Activated naive CD4-positive, alpha-beta T cell treated with anti-CD3 and anti-CD28 coated beads, Interleukin-2, amount 10 ng/mL, durations not matched to agents 7 days and 5 days (primary cell): ENCODE measurements around the gene TMEM178B.

Experiments used
- CTCF ChIA-PET: fragments of 350-600 bp; sonication (Branson Sonifier 250); formaldehyde crosslinking; loops from one replicate; lab custom pipeline; 2021; ENCODE audit warnings: antibody characterized with exemption; lab: Charles Lee
- DNase-seq: peaks from one replicate; pipeline ENCODE4 v3.0.0-alpha.2; 2020
- H3K27ac Mint-ChIP-seq: one replicate; pipeline ENCODE4 v1.8.0; 2021; ENCODE audit warnings: mild to moderate bottlenecking, moderate library complexity, mixed read lengths
- H3K27me3 Mint-ChIP-seq: one replicate; pipeline ENCODE4 v1.8.0; 2021; ENCODE audit warnings: mild to moderate bottlenecking, mixed read lengths
- H3K36me3 Mint-ChIP-seq: one replicate; pipeline ENCODE4 v1.8.0; 2021; ENCODE audit warnings: mixed read lengths
- H3K4me1 Mint-ChIP-seq: one replicate; pipeline ENCODE4 v1.8.0; 2021; ENCODE audit warnings: mixed read lengths
- H3K4me3 Mint-ChIP-seq: one replicate; pipeline ENCODE4 v1.8.0; 2021; ENCODE audit warnings: mild to moderate bottlenecking, moderate library complexity, mixed read lengths
- H3K9me3 Mint-ChIP-seq: one replicate; pipeline ENCODE4 v1.8.0; 2021; ENCODE audit warnings: mixed read lengths

The TMEM178B gene

GRCh38 chr7:141497391-141497790 is 423.5 kb downstream of the TMEM178B start:
- Mint-ChIP-seq H3K4me1 (no peaks in the 10 kb centered on the region), H3K27ac (no peak overlapping the region), H3K9me3 (no peaks in the 10 kb centered on the region), H3K36me3 (no peaks in the 10 kb centered on the region), H3K4me3 (no peak overlapping the region), H3K27me3 (peaks cover 30% of the 10 kb centered on the region)
- CTCF ChIA-PET = no interaction called here
- DNase-seq = no peak

DNA sequence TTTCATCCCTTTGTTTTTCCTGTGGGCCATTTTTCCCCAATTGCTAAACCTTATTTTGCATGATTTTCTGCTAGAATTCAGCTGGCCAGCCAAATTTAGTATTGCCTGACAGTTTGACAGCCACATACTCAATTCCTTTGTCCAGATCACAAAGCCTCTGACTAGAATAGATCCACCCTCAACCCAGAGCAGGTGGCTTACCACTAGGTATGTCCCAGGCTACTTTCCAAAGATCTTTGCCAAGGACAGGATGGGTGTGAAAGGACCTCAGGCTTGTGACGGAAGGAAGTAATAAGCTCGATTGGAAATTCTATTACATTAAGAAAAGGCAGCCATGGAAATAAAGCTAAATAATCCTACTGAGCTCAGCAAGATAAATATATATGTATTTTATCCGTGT is 426.7 kb downstream of the TMEM178B start:
- CTCF ChIA-PET = no interaction called here
- Mint-ChIP-seq H3K4me1 (no peaks in the 10 kb centered on the region), H3K36me3 (no peaks in the 10 kb centered on the region), H3K27ac (no peak overlapping the region), H3K4me3 (no peak overlapping the region), H3K9me3 (no peaks in the 10 kb centered on the region), H3K27me3 (peaks cover 25% of the 10 kb centered on the region)
- DNase-seq = no peak

DNA sequence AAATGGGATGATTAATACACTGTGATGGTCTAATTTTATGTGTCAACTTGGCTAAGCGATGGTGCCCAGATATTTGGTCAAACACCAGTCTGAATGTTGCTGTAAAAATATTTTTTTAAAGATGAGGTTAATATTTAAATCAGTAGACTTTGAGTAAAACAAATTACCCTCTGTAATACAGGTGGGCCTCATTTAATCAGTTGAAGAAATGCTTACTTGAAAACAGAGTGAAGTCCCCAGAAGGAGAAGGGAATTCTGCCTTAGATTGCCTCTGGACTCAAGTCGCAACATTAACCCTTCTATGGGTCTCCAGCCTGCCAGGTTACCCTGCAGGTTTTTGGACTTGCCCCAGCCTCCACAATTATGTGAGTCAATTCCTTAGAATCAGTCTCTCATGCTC is 427.6 kb downstream of the TMEM178B start:
- H3K27me3 Mint-ChIP-seq = peaks cover 30% of the 10 kb centered on the region
- H3K4me3 Mint-ChIP-seq = no peak overlapping the region
- CTCF ChIA-PET = no interaction called here
- H3K9me3 Mint-ChIP-seq = no peaks in the 10 kb centered on the region
- H3K36me3 Mint-ChIP-seq = no peaks in the 10 kb centered on the region
- H3K4me1 Mint-ChIP-seq = no peaks in the 10 kb centered on the region
- DNase-seq = no peak
- H3K27ac Mint-ChIP-seq = no peak overlapping the region

DNA sequence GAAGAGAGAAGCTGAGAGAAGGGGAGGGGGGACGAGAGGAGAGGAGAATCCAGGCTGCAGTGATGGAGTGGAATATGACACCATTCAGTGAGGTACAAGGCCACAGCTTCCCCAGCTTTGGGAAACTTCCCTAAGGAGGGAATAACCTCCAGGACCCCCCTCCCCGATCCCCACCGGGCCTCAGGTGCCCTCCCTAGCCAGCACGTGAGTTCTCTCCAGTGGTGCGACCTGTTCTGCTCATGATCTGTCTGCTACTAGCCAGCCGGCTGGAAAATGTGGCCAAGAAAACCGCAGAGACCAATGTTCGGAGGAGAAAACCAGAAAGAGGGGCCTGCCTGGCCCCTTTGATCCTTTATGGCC is 437.4 kb downstream of the TMEM178B start:
- H3K27ac Mint-ChIP-seq = no peak overlapping the region
- CTCF ChIA-PET = no interaction called here
- H3K27me3 Mint-ChIP-seq = peaks cover 75% of the 10 kb centered on the region
- H3K36me3 Mint-ChIP-seq = no peaks in the 10 kb centered on the region
- DNase-seq = no peak
- no peak overlapping the region for H3K4me3 Mint-ChIP-seq
- no peaks in the 10 kb centered on the region for H3K9me3 Mint-ChIP-seq
- H3K4me1 Mint-ChIP-seq = peaks cover 13% of the 10 kb centered on the region

- DNase-seq = no peak
- Mint-ChIP-seq H3K27ac (no peak overlapping the region), H3K4me3 (peak overlapping the region; percentile 46), H3K4me1 (peaks cover 13% of the 10 kb centered on the region), H3K9me3 (no peaks in the 10 kb centered on the region), H3K27me3 (peaks cover 76% of the 10 kb centered on the region), H3K36me3 (no peaks in the 10 kb centered on the region)
- CTCF ChIA-PET = no interaction called here
These were observed 438.0 kb downstream of the TMEM178B start for GRCh38 chr7:141511676-141512396.

- CTCF ChIA-PET = no interaction called here
- Mint-ChIP-seq H3K4me3 (no peak overlapping the region), H3K27me3 (peaks cover 78% of the 10 kb centered on the region)
These were observed 438.7 kb downstream of the TMEM178B start for GRCh38 chr7:141512597-141512996.

GRCh38 chr7:141513720-141514119 is 439.9 kb downstream of the TMEM178B start:
- H3K27ac Mint-ChIP-seq = no peak overlapping the region
- CTCF ChIA-PET = no interaction called here
- H3K36me3 Mint-ChIP-seq = no peaks in the 10 kb centered on the region
- no peak for DNase-seq
- peaks cover 72% of the 10 kb centered on the region for H3K27me3 Mint-ChIP-seq
- no peak overlapping the region for H3K4me3 Mint-ChIP-seq
- H3K4me1 Mint-ChIP-seq = peaks cover 13% of the 10 kb centered on the region
- H3K9me3 Mint-ChIP-seq = no peaks in the 10 kb centered on the region

More at GRCh38 chr7:141512597-141512996, 438.7 kb downstream of the TMEM178B start:
- no peaks in the 10 kb centered on the region for H3K36me3 Mint-ChIP-seq
- H3K4me1 Mint-ChIP-seq = peaks cover 13% of the 10 kb centered on the region
- H3K27ac Mint-ChIP-seq = no peak overlapping the region
- no peak for DNase-seq
- no peaks in the 10 kb centered on the region for H3K9me3 Mint-ChIP-seq

- H3K9me3 Mint-ChIP-seq = no peaks in the 10 kb centered on the region
- peaks cover 62% of the 10 kb centered on the region for H3K27me3 Mint-ChIP-seq
- no peak overlapping the region for H3K4me3 Mint-ChIP-seq
- no peak overlapping the region for H3K27ac Mint-ChIP-seq
- CTCF ChIA-PET = no interaction called here
- DNase-seq = no peak
- peaks cover 11% of the 10 kb centered on the region for H3K4me1 Mint-ChIP-seq
- no peaks in the 10 kb centered on the region for H3K36me3 Mint-ChIP-seq
These were observed 442.1 kb downstream of the TMEM178B start for GRCh38 chr7:141515941-141516340.

GRCh38 chr7:141519623-141520022 is 445.8 kb downstream of the TMEM178B start:
- Mint-ChIP-seq H3K9me3 (no peaks in the 10 kb centered on the region), H3K4me3 (no peak overlapping the region), H3K4me1 (no peaks in the 10 kb centered on the region), H3K27ac (no peak overlapping the region), H3K36me3 (no peaks in the 10 kb centered on the region), H3K27me3 (peaks cover 33% of the 10 kb centered on the region)
- DNase-seq = no peak
- CTCF ChIA-PET = interaction anchor here (1.5 kb wide), 1 partner anchor 16 kb away, joined by 3 read pairs; no protein-coding TSS in a partner anchor

DNA sequence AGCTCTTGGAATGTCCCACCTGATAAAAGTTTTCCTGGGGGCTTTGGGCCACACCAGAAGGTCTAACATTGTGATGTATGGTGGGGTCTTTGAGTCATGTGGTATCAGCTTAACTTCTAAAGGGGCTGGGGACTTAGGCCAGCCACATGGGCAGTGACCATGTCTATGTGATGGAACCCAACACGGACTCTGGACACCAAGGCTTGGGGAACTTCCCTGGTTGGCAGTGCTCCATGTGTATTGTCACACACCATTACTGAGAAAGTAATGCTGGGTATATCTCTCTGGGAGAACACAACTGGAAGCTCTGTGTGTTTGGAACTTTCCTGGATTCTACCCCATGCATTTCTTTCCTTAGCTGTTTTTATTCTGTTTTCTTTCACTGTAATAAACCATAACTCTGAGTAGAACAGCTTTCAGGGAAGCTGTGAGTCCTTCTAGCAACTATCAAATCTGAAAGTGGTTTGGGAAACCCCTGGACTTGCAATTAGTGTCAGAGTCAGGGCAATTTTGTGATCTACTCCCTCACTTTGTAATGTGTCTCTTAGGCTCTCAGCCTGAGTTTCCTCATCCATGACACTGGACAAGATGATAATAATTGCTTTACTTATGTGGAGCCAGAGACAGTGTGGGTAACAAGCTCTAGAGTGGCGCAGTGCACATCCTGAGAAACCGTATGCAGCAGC is 448.9 kb downstream of the TMEM178B start:
- Mint-ChIP-seq H3K9me3 (no peaks in the 10 kb centered on the region), H3K36me3 (no peaks in the 10 kb centered on the region), H3K4me3 (no peak overlapping the region), H3K4me1 (no peaks in the 10 kb centered on the region), H3K27ac (no peak overlapping the region), H3K27me3 (peaks cover 22% of the 10 kb centered on the region)
- no peak for DNase-seq
- CTCF ChIA-PET = no interaction called here

- no peak for DNase-seq
- Mint-ChIP-seq H3K36me3 (no peaks in the 10 kb centered on the region), H3K27me3 (peaks cover 36% of the 10 kb centered on the region), H3K27ac (no peak overlapping the region), H3K4me1 (no peaks in the 10 kb centered on the region), H3K4me3 (no peak overlapping the region), H3K9me3 (no peaks in the 10 kb centered on the region)
- CTCF ChIA-PET = no interaction called here
These were observed 452.2 kb downstream of the TMEM178B start for GRCh38 chr7:141525973-141526514.

DNA sequence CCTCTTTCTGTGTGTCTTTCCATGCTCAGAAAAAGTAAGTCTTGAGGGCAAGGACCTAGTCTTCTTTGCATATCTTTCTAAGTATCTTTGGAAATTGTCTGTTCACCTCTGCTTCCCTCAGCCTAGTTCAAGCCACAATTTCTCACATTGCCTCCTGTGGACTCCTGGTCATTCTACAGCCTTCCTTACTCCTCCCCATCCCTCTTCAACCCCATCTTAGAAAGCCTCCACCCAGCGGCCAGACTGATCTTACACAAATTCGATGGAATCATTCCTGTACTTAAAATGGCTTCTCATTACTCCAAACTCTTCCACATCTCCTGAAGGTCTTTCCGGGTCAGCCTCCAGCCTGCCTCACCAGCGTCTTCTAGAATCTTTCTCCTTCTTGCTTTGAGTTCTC is 453.2 kb downstream of the TMEM178B start:
- Mint-ChIP-seq H3K36me3 (no peaks in the 10 kb centered on the region), H3K4me3 (no peak overlapping the region), H3K4me1 (no peaks in the 10 kb centered on the region), H3K9me3 (no peaks in the 10 kb centered on the region), H3K27ac (no peak overlapping the region), H3K27me3 (peaks cover 33% of the 10 kb centered on the region)
- no peak for DNase-seq
- CTCF ChIA-PET = no interaction called here

DNA sequence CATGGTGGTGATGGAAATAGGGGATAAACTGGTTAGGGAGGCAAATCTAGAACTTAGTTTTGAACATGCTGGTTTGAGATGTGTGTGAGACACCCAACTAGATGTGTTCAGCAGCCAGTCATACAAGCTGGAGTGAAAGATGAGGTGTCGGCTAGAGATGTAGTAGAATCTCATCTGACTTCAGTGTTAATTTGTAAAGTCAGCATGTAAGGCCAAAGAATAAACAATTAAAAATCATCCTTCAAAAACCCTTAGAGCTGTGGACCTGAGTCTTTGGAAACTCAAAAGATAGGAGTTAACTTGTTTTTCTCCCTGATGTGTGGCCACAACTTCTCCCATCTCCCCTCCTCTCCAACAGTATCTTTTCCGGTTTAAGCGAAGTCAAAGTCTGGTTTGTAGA is 454.5 kb downstream of the TMEM178B start:
- Mint-ChIP-seq H3K9me3 (no peaks in the 10 kb centered on the region), H3K4me1 (no peaks in the 10 kb centered on the region), H3K4me3 (no peak overlapping the region), H3K27me3 (peaks cover 36% of the 10 kb centered on the region), H3K27ac (no peak overlapping the region), H3K36me3 (no peaks in the 10 kb centered on the region)
- CTCF ChIA-PET = no interaction called here
- no peak for DNase-seq
